EL (cell line): ENCODE measurements around the gene JSRP1.

ENCODE experiments used
- DNase-seq: peaks from one replicate; pipeline ENCODE4 v3.0.0-alpha.2; 2016

Gene JSRP1

DNA sequence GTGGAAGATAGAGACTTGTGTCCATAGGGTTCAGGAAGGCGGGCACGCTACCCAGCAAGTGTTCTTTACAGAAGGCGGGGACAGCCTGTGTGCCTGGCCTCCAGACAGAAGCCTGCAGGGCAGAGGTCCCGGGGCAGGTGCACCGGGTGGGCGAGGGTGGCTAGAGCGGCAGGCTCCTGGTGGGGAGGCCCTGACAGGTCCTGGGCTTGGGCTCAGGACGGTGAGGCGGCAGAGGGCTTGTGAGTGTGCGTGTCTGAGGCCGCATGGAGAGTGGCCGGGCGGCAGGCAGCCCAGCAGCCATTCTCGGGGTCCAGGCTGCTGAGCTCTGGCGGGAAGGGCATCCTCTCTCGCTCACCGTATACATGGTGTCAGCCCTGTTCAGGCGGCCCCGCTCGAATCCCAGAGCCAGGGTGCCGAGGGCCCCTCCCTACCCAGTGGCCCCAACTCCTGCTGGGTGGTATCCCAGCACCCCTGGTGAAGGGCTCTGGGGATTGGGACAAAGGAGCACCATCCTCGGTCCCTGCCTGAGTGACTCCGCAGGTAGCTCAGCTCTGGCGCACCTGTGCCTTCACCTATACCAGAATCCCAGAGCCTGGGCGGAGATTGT is 10.1 kb downstream of the JSRP1 start:
- DNase-seq: no peak

DNA sequence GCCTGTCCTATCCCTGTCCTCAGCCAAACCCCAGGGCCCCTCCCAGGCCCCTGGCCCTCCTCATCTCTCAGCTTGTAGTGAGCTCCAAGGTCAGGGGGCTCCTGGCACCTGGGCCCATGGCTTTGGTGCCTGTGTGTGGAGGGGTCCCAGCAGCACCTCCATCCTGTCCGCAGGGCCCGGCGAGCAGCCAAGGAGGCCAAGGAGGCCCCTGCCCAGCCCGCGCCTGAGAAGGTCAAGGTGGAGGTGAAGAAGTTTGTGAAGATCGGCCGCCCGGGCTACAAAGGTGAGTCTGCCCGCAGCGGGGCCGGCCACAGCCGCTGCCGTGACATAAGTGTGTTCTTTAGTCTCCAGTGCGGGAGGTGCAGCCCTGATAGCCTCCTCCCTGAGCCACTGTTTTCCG is 10.9 kb downstream of the JSRP1 start:
- DNase-seq: no peak

DNA sequence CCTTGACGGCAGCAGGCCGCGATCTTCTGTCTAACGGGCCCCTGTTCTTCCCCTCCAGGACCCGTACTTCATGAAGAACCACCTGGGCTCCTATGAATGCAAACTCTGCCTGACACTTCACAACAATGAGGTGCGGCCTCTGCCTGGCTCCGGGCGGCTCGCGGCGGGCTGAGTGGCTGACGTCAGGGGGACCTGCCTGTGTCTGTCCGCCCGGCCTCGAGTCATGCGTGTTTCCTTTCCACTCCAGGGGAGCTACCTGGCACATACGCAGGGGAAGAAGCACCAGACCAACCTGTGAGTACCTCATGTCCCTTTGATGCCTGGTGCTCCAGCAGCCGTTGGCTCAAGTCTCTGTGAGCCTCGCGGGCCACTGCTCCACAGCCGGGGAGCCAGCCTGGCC is 11.7 kb downstream of the JSRP1 start:
- no peak for DNase-seq

DNA sequence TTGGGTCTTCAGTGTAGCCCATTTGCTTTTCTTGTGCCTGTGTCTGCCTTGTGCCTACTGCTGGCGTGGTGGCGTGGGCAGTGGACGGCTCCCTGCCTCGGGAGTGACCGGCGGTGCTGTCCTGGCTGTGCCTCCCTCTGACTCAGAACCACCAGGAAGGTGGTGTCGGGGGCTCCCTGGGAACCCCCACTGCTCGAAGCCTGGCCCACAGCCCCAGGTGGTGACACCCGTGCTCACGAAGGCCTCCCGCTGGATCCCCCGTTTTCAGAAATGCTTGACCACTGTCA is 12.1 kb downstream of the JSRP1 start:
- no peak for DNase-seq

DNA sequence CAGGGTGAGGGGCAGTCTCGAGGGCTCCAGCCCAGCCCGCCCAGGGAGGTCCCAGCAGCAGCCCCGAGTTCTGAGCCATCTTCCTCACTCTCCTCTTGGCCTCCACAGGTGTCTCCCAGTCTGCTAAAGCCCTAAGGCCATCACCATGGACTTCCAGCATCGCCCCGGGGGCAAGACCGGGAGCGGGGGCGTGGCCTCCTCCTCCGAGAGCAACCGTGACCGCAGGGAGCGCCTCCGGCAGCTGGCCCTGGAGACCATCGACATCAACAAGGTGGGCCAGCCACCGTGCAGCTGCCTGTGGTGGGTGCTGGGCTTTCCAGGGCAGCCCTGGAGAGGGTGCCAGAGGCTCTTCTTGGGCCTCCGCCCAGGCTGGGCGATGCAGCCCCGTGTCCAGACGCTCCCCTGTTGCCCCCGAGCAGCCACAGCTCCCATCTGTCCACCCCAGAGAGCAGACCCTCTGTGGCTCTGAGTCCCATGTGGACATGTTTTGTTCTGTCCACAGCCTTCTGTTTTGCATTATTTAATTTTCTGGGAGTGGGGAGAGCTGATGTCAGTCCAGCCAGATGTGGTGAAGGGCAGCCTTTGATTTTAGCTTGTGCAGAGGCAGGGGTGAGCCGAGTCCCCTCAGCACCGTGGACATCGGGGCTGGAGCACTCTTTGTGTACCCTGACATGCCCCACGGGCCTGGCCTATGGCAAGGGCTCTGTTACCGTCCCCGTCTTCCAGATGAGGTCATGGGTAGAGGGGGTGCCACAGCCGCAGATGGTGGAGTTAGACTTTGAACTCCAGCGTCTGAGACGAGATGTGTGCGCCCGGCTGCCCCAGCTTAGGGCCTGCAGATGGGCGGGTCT is 12.7 kb downstream of the JSRP1 start:
- DNase-seq: no peak

DNA sequence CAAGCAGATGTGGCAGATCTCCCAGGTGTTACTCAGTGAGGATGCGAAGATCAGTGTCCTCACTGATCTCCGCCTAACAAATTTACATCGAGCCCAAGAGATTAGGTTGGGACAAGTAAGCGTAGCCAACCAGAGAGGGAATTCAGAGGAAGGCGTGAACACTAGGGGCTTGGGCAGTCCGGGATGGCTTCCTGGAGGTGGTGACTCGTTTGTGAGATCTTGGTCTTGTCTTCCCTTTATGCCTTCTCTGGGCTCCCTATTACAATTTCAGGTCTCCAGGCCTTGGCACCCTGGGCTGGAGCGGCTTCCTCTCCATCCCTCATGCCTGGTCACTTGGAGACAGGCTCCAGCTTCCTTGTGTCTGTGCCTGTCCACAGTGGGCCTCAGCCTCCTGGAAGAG is 13.4 kb downstream of the JSRP1 start:
- DNase-seq: no peak

DNA sequence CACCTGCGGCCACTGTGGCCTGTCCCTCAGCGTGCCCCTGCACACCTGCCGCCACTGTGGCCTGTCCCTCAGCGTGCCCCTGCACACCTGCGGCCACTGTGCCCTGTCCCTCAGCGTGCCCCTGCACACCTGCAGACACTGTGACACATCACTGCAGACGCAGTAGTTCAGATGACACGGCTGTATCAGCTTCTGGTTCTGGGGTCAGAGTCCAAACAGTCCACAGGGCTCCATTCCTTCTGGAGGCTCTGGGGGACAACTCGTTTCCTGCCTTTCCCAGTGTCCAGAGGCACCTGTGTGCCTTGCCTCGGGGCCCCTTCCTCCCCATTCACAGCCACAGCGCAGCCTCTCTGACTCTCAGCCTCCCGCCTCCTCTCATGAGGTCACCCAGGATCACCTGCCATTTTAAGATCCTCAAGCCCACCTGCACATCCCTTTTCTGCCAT is 14.1 kb downstream of the JSRP1 start:
- DNase-seq: no peak

DNA sequence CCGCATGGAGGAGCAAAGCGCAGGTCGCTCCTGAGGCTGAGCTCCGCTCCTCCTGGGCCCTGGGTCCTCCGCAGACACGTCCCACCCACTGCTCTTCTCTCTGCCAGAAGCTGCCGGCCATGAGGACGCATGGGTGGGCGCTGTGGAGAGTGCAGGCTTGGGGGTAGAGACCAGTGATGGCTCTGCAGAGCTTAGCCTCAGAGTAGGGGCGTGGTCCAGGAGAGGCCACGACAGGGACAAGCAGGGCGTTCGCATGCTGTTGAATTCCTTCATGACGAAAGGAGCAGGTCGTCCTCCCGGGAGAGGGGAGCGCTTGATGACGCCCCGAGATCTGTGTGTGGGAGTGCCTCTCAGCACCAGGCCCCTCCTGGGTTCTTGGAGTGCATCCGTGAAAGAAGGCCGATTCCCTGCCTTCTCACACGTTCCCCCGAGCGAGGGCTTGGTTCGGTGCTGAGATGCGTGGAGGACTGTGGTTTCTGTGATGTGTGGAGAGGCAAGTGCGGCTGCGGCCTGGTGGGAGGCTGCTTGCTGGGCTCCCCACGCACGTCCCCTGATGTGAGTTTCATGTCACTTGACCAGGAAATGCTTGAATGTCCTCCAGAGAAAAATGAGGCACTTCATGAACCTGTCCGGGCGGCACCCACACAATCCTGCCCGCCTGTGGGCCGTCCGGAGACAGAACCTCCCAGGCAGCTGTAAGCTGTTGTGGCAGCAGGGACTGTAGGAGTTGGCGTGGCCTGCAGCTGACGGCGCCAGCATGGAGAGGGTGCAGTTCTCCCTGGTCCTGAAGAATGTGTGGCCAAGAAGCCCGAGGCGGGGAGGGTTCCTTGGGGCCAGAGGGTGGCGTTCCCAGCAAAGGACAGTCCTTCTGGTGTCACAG is 15.1 kb downstream of the JSRP1 start:
- no peak for DNase-seq

DNA sequence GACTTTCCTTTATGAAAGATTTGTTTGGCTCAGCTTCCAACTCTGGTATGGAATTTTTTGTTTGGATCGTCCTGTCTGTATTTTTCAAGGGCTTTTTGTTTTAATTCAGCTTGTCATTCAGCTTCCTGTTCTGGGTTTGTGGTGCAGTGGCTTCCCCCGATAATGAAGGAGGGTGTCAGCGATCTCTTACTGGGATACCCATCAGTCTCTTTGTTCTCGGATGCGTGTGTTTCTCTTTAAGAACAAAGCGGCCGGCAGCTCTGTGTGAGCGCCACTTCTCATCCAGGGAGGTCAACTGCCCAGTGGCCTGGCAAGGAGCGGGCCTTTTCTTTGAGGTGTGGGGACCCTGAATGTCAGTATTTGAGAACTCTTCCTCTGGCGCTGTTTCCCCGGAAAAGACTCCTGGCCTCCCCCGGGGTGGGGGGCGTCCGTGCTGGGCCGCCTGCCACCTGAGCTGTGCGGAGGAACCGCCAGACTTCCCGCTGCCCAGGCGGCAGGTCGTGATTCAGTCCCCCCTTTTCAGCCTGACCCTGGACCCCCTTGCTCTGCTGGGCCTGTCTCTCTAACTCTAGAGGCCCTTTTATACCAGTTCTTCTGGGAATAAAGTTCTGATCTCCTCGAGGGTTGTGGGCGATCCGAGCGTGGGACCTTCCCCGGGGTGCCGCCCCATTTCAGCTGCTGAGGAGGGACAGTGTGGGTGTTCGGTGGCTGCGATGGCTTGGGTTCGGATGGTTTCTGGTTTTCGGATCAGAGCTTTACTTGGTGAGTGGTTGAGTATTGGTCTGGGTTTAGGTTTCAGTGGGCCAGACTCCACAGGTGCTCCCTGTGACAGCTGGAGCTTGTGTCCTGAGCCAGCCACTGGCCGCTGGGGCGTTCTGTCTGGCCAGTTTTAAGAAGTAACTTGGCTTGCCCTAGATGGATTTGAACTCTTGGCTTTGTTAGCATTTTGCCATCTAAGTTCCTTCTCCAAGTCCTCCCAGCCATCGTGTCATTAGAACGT is 16.1 kb downstream of the JSRP1 start:
- DNase-seq: peak; percentile 45

DNA sequence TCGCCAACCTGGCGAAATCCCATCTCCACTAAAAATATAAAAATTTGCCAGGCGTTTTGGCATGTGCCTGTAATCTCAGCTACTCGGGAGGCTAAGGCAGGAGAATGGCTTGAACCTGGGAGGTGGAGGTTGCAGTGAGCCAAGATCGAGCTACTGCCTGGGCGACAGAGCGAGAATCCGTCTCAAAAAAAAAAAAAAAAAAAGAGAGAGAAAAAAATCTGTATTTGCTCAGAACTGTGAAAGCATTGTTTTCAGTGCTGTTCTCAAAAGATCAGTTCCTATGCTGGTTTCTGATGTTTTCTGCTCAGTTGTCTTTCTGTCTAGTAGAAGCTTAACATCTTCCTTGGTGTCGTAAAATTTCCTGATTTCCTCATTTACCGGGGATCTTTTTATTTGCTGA is 17.0 kb downstream of the JSRP1 start:
- no peak for DNase-seq

DNA sequence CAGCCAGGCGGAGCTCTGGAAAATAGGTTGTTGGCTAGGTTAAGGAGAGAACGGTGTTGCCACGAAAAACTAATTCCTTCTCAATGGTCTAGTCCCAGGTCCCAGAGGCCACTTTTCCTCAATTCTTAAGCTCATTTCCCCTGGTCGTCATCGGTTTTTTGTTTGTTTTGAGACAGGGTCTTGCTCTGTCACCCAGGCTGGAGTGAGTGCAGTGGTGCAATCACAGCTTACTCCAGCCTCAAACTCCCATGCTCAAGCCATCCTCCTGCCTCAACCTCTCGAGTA is 18.4 kb downstream of the JSRP1 start:
- no peak for DNase-seq

DNA sequence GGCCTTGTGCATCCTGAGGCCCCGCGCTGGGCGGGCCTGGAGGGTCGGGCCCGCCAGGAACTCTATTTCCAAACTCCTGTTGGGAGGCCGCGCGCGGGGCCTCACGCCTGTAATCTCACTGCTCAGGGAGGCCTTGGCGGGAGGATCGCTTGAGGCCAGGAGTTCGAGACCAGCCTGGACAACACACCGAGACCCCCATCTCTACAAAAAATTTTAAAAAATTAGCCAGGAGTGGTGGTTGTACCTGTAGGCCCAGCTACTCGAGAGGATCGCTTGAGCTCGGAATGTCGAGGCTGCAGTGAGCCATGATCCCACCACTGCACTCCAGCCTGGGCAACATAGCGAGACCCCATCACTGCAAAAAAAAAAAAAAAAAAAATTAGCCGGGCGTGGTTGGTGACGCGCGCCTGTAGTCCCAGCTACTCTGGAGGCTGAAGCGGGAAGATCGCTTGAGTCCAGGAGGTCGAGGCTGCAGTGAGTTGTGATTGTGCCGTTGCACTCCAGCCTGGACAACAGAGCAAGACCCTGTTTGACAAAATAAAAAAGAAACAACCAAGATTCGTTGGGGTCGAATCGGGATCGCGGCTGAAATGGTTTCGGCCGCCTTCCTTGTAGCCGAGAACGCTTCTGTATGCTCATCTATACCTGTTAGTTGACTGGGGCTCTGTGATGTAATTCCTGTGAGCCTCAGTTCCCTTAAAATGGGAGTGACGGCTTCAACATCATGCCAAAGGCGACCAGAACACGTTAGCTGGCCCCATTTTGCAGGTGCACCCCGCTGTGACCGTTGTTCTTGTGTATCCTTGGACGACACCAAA is 19.0 kb downstream of the JSRP1 start:
- no peak for DNase-seq

DNA sequence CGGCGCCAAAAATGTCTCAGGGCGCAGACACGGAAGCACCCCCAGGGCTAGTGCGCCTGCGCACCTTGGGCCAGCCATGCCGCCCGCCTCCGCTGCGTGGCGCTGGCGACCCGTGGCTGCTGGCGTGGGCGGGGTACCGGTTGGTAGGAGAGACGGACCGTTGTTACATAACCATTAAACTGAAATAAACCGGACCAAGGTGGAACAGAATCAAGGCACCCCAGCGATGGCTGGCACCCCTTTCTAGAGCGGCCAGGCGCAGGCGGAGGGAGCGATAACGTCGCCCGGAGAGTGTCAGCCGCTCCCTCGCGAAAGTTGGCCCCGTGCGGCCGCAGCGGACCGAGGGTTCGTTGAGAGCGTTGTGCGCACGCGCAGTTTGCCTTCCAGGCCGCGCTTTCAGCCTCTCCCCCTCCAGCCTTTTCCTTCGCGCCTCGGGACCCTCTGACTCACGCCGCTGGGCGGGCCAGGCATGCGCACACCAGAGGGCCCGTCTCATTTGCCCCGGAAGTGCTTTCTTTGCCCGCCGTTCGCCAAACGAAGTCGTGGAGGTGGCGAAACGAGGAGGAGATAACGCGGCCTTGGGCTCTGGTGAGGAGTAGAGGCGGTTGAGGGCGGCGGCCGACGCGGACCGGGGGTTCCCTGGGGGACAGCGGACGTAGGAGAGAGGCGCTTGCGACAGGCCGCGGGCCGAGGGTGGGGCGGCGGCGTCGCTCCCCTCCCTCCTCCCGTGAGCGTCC is 19.7 kb downstream of the JSRP1 start, which contains the start of the genes PLEKHJ1 and SF3A2:
TSS of gene PLEKHJ1 (minus strand) at position 16 of the 737 bp plus-strand sequence. CDS start 81 bp downstream, outside the sequence.
TSS of gene SF3A2 (plus strand) at position 511 of the 737 bp plus-strand sequence. CDS start 6,595 bp downstream, outside the sequence.
- peak; percentile 98 for DNase-seq

DNA sequence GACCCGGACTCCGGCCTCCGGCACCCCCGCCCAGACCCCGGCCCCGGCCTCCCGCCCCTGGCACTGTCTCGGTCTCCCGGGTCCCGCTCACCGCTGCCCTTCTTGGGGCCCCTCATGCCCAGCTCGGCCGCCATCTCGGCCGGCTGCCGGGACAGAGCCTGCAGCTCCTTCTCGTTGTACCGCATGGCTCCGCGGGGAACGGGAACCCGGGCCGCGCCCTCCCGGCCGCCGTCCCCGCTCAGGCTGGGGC is 20.2 kb downstream of the JSRP1 start:
- DNase-seq: no peak

DNA sequence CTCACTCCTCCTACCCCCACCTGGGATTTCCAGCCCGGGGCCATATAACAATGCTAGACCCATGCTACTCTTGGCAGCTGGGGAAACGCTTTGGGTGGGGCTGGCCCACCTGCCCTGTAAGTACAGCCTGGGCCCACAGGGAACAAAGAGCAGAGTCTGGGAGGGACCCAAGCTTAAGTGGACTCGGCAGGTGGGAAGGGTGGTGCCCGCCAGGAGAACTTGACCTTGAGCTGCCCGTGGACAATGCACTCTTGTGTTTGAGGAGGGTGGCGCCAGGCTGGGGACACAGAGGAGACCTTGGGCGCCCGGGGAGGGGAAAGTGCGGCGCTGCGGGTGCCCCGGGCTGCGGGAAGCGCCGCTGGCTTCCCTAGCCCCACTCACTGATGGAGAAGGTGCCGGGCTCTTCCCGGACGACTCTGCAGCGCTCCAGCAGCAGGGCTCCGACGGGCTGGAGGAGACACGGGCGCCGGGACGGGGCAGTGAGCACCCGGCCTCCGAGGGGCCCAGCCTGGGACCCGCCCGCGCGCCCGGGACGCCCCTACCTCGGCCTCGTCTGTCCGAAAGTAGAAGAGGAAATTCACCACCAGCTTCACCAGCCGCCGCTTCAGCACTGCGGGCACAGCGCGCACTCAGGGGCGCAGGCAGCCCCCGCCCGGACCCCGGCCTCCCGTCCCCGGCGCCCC is 20.7 kb downstream of the JSRP1 start:
- DNase-seq: peak; percentile 25

DNA sequence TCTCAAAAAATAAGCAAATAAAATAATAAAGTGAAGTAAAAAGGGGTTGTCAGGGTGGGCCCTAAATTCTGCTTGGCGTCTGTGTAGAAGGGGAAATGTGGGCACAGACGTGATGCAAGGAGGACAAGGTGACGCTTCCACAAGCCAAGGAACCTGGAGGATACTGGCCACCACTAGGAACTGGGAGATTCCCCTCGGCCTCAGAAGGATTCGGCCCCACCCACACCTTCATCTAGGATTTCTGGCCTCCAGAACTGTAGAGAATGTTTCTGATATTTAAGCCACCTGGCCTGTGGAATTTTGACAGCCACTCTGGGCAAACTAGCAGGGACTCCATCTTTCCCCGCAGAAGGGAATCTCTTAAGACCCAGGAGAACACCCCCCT is 21.2 kb downstream of the JSRP1 start:
- no peak for DNase-seq

DNA sequence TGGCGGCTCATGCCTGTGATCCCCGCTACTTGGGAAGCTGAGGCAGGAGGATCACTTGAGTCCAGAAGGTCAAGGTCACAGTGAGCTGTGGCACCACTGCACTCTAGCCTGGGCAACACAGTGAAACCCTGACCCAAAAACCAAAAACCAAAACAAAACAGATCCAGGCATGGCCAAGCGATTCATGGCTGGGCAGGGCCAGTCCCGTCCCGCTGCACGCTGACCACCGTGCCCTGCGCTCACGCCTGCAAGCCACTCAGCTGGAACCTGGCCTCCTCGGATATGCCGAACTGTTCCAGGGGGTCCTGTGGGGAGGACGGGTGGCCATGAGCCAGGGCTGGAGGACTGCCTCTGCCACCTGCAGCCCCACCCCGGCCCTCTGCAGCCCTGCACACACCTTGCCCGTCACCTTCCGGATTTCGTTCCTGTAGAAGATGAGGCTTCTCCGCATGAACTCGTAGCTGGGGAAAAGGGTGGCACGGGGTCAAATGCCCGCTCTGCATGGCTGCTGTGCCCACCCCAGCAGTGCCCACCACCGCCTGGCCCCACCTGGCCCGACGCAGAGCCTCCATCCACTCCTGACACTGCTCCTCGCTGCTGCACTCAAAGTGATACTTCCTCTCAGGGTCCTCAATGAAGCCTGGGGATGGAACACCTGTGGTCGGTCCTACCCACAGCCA is 22.5 kb downstream of the JSRP1 start:
- DNase-seq: no peak

DNA sequence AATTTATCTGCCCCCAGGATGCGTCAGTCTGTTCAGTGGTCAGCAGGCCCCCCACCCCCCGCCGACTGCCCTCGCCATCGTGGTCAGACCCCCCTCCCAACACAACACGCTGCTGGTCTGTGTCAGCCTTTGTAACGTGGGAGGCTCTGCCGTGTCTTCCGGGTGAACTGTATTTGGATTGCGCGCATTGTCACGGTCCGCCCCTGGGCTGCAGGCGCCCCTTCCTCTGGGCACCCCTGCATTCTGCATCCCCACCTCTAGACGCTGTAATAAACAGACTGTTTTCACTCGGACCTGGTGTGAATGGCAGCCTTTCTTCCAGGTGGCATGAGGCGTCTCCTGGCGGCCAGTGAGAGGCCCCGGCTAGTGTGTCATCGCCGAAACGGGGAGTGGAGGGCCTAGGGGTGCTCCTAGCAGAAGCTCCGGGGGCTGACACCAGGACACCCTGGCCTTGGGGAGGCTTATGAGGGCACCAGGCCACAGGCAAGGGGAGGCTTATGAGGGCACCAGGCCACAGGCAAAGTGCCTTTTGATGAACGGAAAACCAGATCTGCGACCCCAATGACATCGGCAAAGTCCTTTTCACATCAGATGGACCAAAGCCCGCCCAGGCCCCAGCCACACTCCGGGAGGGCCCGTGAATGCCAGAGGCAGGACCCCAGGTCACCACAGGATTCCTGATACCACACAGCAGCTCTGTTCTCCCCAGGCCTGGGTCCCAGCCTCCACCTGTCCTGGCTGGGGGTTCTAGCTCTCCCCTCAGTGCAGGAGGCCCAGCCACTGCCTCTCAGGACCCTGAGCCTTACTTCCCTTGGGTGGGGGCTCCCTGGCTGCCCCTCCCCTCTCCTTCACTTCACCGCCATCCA is 23.7 kb downstream of the JSRP1 start:
- no peak for DNase-seq
